ENCODE measurements around the gene ELMOD2.
"Not testable (repeated sequence)": the region's sequence is repeated elsewhere in the genome, so short reads cannot be mapped to it uniquely, and the experiment has no call there.

Gene ELMOD2, protein sequence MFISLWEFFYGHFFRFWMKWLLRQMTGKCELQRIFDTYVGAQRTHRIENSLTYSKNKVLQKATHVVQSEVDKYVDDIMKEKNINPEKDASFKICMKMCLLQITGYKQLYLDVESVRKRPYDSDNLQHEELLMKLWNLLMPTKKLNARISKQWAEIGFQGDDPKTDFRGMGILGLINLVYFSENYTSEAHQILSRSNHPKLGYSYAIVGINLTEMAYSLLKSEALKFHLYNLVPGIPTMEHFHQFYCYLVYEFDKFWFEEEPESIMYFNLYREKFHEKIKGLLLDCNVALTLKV

GRCh38 chr4:140523857-140524742 lies at the start of gene ELMOD2:
Gene ELMOD2 (plus strand): TSS chr4:140524168. CDS start chr4:140525429, 1,261 bp downstream.
- peak; percentile 98 for DNase-seq

- no peak for DNase-seq
Observed at GRCh38 chr4:140483445-140483844, 40.5 kb upstream of the ELMOD2 start.

GRCh38 chr4:140485939-140486338 lies 38.0 kb upstream of the ELMOD2 start:
- no peak for DNase-seq

- no peak for DNase-seq
Observed at GRCh38 chr4:140497405-140497746, 26.6 kb upstream of the ELMOD2 start.

DNA sequence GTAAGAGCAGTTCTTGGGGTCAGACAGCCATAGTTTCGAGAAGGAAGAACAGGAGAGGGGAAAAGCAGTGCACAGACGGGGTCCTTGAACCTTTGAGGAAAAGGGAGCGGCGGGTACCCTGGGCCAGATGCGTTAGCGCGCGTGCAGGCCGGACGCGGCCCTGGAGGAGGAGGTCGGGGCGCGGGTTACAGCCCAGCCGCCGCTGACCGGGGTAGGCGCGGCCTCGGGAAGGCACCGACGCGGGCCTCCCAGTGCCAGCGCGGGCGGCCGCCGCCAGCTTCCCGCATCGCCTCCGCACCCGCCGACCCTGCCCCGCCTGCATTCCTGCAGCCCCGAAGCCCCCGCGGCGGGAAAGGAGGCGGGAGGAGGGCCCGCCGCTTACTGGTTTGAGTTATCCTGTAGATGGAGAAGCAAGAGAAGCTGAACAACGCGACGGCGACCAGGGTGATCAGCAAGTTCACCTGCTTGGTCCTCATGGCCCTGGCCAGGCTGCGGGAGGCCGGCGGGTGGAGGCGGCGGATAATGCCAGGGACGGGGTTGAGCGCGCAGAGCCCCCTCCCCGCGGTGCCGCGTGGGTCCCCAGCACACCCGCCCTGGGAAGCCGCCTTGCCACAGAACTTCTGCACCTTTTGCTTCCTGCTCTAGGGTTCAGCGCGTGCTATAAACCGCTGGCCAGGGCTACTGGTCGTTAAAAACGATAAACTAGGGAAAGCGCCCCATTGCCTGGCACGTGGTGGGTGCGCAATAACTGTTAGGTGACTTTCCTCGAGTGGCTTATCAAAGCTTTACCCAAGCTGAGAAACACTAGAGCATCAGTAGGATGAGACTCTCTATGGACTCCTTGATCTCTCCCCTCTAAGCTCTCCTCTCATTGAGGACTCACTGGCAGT lies 26.0 kb upstream of the ELMOD2 start, which contains the start of gene MGAT4D:
MGAT4D (minus strand) TSS at position 547 of the 890 bp plus-strand sequence; CDS start at position 476, 71 bp downstream.
- DNase-seq: peak; percentile 42

GRCh38 chr4:140499391-140499790 lies 24.6 kb upstream of the ELMOD2 start:
- DNase-seq: no peak

DNA sequence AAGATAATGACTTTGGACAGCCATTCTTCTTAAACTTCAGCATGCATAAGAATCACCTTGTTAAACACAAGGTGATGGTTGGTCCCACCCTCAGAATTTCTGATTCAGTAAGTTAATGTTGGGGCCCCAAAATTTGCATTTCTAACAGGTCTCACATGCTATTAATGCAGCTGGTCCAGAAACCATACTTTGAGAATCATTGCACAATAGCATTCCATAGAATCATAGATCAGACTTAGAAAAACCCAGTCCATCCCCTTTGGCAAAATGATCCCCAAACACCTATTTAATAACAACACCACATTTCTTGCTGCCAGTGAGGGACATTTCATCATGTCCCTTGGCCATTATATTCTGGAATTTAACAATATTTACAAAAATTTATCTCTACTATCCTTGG lies 19.7 kb upstream of the ELMOD2 start:
- no peak for DNase-seq

- not testable (repeated sequence) for DNase-seq
Observed at GRCh38 chr4:140513765-140514164, 10.2 kb upstream of the ELMOD2 start.

- DNase-seq: no peak
Observed at GRCh38 chr4:140515423-140515822, 8.5 kb upstream of the ELMOD2 start.

- DNase-seq: no peak
Observed at GRCh38 chr4:140523370-140523856, 555 bp upstream of the ELMOD2 start.

- DNase-seq: no peak
Observed at GRCh38 chr4:140529434-140529833, 5.5 kb downstream of the ELMOD2 start.

DNA sequence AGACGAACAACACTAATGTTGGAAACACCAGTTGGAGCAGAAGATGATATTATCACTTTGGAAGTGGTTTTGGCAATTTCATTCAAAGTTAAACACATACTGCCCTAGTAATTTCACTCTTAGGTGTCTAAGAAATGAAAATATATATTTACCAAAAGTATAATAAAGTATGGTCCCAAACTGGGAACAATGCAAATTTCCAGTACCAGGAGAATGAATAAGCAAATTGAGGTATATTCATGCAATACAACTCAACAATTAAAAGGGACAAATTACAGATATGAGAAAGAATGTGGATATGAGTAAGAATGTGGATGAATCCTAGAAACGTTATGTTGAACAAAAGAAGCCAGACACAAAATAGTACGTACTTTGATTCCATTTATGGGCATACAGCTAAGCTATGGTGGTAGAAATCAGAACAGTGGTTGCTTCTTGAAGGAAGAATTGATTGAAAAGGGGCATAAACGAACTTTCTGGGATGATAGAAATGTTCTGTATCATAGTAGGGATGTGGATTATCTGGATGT lies 10.0 kb downstream of the ELMOD2 start:
- DNase-seq: no peak

DNA sequence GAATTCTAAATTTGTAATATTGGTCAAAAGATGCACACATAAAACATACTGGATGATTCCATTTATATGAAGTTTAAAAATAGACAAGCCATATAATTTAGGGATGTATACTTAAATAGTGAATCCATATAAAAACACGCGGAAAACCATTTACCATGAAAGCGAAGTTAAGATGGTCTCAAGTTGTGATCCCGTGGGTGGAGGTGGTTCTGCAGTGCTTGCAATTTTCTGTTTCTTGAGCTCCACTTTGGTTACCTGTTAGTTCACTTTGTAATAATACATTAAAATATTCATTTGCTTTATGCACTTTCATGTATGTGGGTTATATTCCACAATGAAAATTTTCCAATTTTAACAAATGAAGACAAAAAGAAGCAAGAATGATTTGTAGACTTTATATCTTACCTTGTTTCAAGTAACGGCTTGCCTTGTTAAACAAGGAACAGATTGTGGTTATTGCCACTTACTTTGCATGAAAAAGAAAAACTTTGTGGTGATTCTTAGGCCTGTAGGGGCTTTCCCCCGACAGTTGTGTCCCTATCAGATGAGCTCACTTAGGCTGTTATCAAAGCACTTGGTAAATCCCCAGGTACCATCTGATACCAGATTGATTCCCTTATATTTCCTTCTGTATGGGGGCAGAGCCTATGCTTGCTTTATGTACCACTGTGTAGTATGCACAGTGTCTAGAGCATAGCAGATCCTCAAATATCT lies 32.6 kb downstream of the ELMOD2 start:
- DNase-seq: no peak

GRCh38 chr4:140557831-140558435 lies 34.0 kb downstream of the ELMOD2 start:
- DNase-seq: no peak

- DNase-seq: no peak
Observed at GRCh38 chr4:140559696-140560095, 35.7 kb downstream of the ELMOD2 start.

DNA sequence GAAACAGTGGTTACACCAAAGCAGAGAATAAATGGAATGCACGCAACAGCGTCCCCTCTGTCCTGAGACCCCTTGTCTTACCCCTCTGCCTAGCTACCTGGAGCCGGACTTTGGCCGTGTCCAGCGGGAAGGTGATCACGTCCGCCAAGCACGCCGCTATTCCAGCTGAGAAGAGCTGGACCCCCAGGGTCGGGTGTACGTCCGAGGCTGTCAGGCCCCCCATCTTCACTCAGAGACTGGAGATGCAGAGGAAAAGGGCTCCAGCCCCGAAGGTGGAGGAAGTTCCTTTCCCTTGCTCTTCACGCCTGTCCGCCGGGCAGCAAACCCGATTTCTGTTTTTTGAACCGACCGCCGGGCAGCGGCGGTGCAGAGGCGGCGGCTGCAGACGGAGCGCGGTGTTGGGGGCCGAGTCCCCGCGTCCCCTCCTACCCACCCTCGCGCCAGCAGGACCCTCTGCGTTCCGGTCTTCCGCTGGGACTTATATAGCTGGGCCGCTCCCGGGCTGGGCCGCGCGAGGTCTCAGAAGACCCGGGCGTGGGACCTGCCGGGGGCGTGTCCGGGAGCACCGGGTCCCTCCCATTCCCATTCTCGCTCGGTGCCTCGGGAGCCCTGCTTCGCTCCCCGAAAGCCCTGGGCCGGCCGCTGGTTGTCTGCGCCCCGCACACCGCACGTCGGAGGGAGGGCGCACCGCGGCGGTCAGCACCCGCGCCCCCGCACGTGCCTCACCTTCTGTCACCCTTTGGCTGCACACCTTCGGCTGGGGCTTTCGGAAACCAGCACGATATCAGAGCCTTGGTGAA lies 44.7 kb downstream of the ELMOD2 start, which contains the start of gene UCP1:
UCP1 (minus strand) TSS at position 455 of the 800 bp plus-strand sequence; CDS start at position 223, 232 bp downstream.
- DNase-seq: peak; percentile 45

DNA sequence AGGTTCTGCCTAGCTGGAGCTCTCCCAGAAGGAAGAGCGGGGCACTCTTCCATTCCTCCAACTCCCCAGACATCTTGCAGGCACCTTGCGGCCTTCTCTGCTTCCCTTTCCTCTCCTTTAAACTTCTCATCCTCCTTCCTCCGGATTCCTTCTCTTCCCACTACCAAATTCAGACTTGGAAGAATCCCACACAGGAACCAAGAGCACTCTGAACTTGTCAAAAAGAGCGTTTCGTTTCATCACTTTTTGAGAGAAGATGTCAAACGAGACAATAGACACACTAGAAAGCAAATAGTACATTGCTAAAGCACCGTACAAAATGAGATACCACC lies 45.3 kb downstream of the ELMOD2 start:
- DNase-seq: no peak

- no peak for DNase-seq
Observed at GRCh38 chr4:140571620-140572019, 47.7 kb downstream of the ELMOD2 start.

GRCh38 chr4:140575489-140575888 lies 51.5 kb downstream of the ELMOD2 start:
- no peak for DNase-seq

- DNase-seq: no peak
Observed at GRCh38 chr4:140579278-140579677, 55.3 kb downstream of the ELMOD2 start.

DNA sequence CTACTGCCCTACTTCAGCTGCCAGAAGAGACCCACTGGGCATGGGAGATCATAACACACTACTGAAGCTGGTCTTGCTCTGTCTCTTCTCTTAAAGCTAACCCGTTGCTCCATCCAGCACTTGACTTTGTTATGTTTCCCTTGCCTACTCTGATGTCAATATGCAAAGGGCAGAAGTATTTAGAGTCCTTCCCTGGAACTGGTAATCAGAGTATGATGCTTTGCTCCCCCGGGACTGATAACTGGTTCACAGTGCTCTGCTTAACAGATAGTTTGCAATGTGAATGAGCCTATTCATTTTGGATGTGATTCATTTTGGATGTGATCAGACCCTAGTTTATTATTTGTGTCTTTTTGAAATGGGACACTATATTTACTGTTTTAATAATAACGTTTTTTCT lies 57.1 kb downstream of the ELMOD2 start:
- no peak for DNase-seq

All from right forelimb (tissue), 1 donor.